GM21381 (cell line): ENCODE data around the gene ASIC1.
A peak's percentile ranks its signal among the peaks of the same experiment; 100 is the strongest.

Experiments used
- ATAC-seq: cut with Tn5 transposase; IDR thresholded peaks from one replicate; pipeline ENCODE4 v1.9.1; 2021; ENCODE audit warnings: mild to moderate bottlenecking, moderate library complexity; ENCODE audit not compliant: unreplicated experiment

The ASIC1 gene

DNA sequence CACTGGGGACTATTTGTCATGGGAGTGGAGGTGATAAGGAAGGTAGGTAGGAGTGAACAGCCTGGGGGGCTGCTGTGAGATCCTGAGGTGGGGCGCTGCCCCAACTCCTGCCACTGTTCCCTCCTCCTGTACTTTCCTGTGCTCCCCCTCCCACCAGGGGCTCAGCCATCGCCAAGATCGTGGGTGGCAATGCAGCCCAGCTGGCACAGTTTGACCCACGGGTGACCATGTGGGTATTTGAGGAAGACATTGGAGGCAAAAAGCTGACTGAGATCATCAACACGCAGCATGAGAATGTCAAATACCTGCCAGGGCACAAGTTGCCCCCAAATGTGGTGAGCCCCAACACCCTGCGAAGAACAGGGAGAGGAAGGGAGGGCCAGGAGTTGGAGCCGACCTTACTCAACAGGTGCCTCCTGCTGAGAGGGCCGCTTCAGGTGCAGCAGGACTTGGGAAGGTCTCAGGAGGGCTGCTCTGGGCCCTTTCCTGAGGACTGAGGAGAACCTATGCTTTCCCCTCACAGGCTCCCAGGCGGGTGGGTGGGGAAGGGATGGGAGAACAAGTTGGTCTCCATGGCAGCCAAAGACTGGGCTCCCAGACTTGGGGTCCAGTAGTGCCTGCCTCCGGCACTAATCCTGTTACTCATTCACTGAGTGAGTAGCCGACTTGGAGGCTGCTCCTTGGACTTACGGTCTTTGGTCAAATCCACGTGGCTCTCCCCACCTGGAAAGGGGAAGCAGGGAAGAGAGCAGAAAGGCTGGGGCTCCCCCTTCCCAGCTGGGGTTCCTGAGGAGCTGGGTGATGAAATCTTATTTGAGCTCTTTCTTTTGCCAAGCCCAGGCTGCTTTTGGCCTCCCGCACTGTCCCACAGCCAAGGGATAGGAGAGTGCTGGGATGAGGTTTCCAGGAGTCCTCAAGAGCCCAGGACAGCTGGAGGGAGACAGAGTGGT is 47.3 kb downstream of the ASIC1 start:
- ATAC-seq: no peak

DNA sequence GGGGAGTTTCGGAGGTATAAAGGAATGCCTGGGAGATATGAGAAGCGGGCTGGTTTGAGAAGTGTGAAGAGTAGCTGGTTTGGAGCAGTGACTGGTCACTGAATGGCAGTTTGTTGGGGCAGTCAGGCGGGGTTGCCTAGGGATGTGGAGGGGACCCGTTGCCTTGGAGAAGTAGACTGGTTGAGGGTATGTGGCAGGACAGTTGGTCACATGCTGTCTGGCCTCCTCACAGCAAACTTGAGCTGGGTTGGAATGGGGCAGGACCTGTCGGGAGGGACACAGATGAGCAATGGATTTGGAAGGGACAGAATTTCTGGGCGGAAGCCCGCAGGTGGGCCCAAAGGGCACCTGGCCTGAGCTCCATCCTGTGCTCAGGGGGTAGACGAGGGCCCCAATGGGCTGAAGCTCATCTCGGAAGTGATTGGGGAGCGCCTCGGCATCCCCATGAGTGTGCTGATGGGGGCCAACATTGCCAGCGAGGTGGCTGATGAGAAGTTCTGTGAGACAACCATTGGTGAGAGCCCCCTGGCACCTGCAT is 48.6 kb downstream of the ASIC1 start:
- ATAC-seq: no peak

DNA sequence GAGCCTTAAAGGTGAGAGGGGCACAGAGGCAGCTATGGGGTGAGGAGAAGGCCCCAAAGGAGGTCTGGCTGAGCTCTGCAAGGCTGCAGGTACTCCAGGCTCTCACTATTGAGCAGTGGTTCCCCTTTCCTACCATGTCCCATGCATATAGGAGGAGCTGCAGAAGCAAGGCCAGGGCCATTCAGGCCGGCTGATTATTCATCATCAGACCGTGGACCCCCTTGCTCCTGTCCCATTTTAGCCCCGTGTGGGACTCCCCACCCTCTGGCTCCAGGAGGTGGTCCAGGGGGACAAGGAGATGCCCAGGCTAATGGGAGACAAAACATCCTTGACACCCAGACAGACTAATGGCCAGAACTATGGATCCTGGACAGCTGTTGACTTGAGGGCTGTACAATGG is 49.5 kb downstream of the ASIC1 start:
- no peak for ATAC-seq

DNA sequence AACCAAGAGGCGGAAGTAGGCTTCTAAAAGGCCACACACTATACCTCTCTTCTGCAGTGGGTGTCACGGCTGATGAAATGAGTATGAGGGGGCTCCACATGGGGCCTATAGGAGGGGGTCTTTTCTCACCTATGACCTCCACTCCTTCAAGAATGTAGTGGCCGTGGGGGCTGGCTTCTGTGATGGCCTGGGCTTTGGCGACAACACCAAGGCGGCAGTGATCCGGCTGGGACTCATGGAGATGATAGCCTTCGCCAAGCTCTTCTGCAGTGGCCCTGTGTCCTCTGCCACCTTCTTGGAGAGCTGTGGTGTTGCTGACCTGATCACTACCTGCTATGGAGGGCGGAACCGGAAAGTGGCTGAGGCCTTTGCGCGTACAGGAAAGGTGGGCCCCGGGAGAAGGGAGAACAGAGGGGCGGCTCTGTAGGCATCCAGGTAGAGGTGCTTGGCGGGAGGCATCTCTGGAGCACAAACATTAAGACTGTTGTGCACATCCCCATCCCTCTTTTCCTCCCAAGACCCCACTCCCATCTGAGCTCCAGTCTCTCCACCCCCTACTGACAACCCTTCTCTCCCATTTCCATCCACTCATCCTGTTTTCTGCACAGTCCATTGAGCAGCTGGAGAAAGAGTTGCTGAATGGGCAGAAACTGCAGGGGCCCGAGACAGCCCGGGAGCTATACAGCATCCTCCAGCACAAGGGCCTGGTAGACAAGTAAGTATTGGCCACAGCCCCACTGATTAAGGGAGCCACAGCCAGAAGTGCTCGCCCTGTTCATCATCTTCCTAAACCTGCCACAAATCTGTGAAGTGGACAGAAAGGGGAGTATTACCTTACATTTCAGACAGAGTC is 50.2 kb downstream of the ASIC1 start:
- ATAC-seq: no peak

DNA sequence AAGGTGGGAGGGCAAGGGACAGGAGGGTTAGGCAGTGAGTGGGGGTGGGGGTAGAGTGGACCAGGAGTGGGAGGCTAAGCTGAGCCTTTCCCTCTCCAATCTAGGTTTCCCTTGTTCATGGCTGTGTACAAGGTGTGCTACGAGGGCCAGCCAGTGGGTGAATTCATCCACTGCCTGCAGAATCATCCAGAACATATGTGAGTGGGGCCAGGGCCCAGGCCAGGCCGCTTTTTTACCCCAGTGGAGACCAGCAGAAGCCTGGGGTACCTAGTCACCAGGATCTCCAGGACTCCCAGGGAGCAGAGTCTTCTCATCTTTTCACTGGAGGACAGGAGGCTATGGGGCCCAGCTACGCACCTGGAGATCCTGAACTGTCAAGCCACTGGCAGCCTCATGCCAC is 51.9 kb downstream of the ASIC1 start:
- ATAC-seq: no peak

DNA sequence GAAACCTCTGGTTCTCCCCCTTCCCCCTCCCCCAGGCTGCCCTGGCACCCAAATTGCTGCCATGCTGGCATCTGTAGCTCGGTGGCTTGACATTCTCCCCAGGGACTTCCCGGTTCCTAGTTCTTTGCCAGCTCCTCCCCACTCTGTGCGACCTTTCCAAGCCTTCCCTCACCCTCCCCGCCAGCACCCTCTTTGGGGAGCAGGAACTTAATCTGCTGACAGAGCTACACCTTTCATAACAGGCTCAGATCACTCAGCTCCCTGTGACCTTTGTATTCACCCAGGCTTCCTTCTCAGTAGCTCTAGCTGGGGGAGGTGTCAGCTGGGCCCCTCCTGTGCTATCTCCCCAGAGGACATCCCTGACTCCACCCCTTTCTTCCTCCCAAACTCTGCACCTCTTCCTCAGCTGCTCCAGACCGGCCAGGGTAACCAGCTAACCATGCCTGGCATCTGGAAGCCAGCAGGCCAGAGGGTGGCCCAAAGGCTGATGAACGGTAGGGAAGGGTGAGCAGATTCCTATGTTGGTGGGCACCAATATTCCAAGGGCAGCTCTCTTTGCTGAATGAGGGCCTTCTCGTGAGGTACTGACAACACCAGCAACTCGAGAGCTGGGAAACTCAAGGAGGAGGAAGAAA is 52.8 kb downstream of the ASIC1 start:
- no peak for ATAC-seq

DNA sequence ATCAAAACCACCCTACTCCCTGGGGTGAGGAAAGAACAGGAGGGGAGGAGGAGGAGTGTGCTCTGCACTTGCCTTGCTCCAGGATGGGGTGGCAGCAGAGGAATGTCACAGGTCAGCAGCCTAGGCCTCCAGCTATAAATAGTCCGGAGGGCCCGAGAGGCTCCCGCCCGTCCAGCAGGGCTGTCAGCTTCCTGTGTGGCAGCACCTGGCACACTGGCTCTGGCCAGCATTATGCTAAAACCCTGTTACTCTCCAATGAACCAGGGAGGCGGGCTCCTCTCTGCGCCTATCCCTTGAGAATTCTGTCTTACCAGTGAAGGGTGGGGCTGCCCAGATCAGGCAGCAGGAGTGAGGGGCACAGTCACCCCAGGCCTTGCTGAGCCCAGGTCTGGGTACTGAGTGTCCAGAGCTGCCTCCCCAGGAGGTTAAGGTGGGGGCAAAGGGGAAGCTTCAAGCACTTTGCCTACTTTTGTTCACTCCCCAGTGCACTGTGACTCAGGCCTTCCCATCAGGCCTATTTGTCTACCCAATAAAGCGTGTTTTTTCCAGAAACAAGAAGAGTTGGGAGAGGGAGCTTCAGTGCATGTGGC is 53.5 kb downstream of the ASIC1 start:
- no peak for ATAC-seq

DNA sequence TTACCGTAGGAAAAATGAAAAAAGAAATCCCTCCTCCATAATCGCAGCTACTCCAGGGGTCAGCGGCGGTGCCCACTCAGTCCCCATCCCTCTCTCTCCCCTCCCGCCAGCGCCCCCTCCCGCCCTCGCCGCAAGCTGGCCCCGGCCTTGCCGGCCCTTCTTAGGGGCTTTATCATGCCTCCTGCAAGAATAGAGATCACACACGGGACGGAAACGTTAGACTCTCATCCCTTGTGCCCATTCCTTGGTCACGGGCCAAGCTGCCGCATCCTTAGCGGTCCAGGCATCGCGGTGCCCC is 53.9 kb downstream of the ASIC1 start:
- peak; percentile 6 for ATAC-seq

DNA sequence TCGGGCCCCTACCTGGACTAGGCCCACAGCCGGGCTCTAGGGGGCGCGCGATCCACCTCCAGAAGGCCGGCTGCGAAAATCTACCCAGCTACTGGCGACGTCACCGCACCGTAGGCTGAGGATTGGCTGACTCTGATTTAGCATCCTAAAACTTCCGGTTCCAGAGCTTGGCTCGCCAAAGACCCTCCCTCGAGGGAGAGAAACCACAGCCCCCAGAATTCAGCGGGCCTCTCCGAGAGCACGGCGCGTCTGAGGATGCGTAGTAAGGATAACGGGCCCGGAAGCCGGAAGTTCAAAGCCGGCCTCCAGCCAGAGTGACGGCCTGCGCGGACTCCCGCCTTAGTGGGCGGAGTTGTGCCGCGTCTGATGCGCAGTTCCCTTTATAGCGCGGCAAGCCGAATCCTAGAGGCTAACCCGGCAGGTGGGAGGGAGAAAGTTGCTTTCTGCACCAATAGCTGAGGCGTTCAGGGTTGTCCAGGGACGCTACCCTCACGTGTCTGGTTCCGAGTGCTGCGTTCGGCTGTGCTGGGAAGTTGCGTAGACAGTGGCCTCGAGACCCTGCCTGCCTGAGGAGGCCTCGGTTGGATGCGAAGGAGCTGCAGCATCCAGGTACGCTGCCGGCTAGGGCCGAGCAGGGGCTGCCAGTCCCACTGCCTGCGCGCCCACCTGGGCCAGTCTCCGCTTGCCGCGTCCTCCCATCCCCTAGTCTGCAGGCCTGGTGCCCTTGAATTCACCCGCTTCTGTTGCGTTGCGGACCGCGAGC is 54.5 kb downstream of the ASIC1 start, which contains the start of gene COX14:
Gene COX14 (plus strand): TSS at position 544 of the 763 bp plus-strand sequence. CDS start 7,808 bp downstream, outside the sequence.
- ATAC-seq: peak; percentile 79

DNA sequence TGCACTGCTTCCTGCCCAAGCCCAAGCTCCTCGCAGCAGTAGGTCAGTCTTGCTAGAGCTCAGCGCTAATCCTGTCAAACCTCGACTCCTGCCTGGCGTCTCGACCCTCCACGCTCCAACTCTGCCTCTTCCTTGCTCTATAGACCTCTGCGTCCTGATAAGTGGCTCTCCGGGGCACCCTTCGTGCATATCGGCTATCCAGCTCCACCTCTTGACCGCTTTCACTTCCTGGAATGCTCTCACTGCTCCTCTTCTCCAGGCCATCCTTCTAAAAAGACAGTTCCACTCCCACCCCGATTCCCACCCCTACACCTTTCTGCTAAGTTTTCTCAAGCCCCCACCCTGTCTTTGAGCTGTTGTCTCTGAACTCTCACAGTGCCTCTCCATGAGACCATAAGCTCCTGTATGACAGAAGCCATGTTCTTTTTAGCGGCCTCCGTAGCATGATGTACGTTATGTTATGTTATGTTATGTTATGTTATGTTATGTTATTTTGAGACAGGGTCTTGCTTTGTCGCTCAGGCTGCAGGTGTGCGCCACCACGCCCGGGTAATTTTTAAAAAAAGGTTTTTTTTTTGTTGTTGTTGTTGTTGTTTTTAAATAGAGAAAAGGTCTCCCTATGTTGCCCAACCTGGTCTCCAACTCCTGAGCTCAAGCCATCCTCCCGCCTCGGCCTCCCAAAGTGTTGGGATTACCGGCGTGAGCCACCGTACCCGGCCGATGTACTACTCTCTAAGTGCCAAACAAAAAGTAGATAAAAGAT is 55.2 kb downstream of the ASIC1 start:
- ATAC-seq: peak; percentile 4

DNA sequence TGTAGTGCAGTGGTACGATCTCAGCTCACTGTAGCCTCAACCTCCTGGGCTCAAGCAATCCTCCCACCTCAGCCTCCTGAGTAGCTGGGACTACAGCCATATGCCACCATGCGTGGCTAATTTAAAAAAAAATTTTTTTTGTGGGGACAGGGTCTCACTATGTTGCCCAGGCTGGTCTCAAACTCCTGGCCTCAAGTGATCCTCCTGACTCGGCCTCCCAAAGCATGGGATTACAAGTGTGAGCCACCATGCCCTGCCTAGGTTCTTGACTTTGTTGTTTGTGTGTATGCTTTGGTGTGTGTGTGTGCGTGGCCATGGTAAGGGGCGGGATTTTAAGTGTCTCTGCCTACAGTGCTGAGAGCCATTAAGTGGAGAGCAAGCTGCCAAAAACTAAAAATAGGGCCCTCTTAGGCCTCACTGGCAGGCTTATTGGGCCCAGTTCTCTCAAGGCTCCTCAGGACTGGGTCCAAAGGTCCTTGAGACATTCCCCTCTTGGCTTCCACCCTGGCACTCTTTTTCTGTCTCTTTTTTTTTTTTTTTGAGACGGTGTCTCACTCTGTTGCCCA is 59.7 kb downstream of the ASIC1 start:
- ATAC-seq: no peak

DNA sequence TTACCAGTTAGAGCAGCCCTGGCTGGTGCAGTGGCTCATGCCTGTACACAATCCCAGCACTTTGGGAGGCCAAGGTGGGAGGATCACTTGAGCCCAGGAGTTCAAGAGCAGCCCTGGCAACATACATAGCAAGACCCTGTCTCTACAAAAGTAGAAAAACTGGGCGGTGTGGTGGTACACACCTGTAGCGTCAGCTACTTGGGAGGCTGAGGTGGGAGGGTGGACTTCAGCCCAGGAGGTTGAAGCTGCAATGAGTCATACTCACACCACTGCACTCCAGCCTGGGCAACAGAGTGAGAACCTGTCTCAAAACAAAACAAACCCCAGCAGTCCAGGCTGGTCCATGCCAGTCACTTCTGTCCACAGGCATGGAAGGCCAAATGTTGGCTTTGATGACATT is 62.0 kb downstream of the ASIC1 start:
- ATAC-seq: no peak

DNA sequence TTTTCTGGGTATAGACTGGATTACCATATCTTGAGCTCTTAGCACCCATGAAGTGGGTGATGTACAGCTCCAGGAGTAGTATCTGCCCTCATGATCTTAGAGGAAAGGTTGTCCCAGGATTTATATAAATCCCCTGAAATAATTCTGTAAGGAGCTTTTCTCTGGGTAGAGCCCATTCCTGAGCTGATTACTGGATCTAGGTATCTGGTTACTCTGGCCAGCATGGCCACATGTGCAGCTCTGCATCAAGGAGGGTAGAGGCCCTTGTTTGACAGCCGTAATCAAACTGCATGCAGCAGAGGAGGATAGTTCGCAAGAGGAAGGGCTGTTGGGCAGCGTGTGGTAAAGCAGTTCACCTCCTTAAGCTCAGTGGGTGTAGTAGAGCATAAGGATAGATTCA is 63.1 kb downstream of the ASIC1 start:
- no peak for ATAC-seq

DNA sequence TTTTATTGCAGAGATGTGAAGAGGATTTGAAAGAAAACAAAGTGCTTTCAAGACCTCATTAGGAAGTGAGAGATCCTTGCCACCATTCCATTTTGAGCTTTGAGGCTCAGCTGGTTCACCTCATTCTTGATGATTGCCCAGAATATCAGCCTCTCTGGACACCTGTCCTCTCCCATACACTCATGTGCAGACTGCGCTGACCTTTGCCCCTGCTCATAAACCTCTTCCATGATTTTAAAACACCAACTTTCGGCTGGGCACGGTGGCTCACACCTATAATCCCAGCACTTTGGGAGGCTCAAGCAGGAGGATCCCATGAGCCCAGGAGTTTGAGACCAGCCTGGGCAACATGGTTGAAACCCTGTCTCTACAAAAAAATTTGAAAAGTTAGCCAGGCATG is 63.6 kb downstream of the ASIC1 start:
- no peak for ATAC-seq

DNA sequence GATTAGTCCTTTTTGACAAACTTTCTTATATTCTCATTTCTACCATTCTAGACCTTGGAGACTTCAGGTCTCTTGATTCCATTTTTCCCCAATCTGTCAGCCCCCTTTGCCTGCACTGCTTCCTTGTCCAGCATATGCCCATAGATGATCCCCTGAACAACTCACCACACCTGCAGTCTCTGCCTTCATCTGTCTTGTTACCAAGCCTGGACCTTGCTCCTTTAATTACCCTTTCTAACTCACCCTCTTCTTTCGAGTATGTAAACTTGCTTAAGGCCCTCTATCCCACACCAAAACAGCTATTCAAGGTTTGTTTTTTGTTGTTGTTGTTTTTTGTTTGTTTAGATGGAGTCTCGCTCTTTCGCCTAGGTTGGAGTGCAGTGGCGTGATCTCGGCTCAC is 64.2 kb downstream of the ASIC1 start:
- no peak for ATAC-seq

DNA sequence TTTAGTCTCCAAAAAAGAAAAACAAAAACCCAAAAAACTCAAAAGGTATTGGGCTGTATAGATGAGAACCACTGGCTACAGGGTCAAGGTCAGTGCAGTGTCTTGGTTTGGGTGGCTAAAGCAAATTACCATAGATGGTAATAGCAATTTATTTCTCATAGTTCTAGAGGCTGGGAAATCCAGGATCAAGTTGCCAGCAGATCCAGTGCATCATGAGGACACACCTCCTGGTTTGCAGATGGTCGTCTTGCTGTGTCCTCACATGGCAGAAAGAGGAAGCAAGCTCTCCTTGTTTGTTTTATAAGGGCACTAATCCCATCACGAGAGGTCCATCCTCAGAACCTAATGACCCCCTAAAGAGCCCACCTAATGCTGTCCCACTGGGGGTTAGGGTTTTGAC is 65.8 kb downstream of the ASIC1 start:
- ATAC-seq: no peak

DNA sequence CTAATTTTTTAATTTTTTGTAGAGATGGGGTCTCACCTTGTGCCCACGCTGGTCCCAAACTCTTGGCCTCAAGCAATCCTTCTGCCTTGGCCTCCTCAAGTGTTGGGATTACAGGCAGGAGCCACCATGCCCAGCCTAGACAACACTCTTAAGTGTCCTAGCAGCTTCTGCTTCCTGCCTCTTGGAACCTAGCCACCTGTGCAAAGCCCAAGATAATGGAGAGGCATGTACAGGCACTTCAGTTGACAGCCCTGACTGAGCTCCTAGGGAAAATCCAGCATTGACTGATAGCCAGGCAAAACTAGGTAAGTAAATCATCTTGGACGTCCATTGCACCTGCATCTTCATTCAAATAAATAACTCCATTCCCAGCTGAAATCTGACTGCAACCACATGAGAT is 70.2 kb downstream of the ASIC1 start:
- ATAC-seq: no peak

DNA sequence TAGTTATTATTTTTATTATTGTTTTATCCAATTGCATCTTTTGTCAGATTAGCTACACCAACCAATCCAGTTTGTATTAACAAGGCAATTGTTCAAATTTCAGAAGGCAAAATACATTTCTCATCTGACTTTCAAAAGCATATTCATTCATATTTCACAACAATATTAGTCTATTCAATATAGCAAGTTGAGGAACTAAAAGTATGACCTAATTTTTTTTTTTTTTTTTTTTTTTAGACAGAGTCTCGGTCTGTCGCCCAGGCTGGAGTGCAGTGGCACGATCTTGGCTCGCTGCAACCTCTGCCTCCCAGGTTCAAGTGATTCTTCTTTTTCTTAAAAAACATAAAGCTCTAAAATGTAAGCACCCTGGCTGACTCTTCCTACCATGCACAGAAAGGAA is 71.9 kb downstream of the ASIC1 start:
- ATAC-seq: no peak

DNA sequence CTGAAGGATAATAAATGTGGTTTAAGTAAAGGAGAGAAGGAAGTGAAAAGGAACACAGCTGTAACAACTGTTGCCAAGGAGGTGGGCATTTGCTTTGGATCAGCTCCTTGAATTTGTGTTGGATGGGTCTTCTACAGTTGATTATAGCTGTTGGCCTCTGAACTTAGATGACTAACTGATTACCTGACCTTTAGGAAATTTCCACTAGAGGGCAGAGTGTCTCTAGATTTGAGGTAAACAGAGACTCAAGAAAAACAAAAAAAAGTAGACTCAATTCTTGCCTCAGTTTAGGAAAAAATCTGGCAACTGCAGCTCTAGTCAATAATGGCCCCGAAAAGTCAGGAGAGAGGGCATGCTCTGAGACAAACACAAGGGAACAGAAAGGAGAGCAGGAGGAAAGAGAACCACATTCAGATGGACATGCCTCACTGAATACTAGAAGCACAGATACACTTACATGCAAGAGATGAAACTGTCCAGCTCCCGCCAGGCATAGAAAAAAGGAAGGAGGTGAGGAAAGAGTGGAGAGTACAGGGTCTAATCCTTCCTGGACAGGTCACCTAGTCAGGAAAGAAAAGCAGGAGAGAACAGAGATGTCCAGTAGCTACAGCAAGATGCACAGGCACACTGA is 75.2 kb downstream of the ASIC1 start:
- ATAC-seq: no peak
